GM19438 (cell line): Measurements from ENCODE around the gene SEC16A.

ENCODE experiments used
- ATAC-seq: cut with Tn5 transposase; IDR thresholded peaks from one replicate; pipeline ENCODE4 v1.9.1; 2021; ENCODE audit warnings: low read depth; ENCODE audit not compliant: unreplicated experiment

Gene SEC16A

GRCh38 chr9:136505406-136506403 is 22.9 kb upstream of the SEC16A start:
- no peak for ATAC-seq

- ATAC-seq = no peak
These were observed 21.9 kb upstream of the SEC16A start for GRCh38 chr9:136504512-136505348.

DNA sequence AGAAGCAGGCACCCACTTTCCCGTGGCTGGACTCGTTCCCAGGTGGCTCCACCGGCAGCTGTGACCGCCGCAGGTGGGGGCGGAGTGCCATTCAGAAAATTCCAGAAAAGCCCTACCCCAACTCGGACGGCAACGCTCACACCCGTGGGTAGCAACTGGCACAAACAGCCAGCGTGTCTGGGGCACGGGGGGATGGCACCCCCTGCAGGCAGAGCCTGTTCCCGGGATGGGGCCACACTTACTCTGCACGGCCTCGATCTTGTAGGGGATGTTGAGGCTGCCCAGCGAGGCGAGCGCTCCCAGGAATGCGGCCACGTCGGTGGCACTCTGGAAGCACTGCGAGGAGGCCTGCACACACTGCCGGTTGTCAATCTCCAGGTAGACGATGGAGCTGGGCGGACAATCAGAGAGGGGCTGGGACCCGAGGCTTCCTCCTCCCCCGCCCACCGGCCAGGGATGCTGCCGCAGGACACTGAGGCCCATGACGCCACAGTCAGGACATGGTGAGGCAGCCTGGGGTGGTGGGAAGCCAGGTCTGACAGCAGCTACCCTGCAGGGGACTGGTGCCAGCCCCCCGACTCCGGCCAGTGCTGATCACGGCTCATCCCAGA is 20.2 kb upstream of the SEC16A start:
- no peak for ATAC-seq

DNA sequence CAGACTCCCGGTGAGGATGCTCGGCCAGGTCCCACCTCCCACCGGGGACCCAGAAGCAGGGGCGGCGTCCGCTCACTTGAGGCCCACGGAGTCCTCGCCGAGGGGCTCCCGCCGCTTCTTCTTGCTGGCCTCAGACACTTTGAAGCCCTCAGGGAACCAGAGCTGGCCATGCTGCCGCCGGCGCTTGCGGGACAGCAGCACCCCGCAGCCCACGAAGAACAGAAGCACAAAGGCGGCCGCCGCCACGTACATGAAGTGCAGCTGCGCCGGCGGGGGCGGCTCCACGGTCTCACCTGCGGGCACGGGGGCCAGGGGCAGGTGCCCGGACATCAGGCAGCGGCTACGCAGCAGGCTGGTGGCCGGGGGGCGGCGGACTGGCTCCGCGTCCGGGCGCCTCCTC is 19.4 kb upstream of the SEC16A start:
- no peak for ATAC-seq

GRCh38 chr9:136501686-136502085 is 18.8 kb upstream of the SEC16A start:
- ATAC-seq = no peak

DNA sequence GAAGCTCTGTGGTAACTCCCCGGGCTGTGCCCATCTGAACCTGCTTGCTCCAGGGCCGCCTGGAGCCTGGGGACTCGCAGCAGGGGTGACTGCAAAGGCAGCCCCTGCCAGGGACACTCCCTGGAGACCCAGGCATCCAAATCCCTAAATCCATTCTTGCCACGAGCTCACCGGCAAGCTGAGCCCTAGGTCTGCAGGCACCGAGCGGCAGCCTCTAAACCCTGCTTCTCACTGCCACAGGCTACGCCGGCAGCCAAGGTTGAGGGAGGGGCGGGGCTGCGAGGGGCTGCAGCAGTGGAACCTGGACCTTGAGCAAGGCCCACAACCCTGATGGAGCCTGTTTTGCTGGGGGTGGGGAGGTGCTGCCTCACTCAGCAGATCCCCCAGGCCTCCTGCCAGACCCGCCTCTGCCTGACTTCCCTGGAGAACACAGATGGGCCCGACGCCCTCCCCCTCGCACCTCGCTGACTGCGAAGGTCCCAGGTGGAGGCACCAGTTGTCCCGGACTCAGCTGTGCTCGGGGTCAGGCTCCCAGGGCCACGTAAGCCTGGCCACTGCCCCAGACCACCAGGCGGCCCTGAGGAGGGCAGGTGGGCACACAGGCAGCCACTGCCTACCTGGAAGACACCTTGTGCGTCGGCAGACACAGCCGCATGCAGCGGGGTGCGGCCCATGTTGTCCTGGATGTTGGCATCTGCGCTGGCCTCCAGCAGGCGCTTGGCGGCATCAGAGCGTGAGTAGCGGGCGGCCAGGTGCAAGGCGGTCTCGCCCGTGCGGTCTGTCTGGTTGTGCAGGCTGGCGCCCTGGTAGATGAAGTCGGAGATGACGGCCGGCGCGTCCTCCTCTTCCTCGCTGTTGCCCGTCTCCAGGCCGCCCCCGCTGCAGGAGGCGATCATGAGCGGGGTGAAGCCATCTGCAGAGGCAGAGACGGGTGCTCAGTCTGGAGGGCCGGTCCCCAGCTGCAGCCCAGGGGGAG is 17.4 kb upstream of the SEC16A start:
- no peak for ATAC-seq

DNA sequence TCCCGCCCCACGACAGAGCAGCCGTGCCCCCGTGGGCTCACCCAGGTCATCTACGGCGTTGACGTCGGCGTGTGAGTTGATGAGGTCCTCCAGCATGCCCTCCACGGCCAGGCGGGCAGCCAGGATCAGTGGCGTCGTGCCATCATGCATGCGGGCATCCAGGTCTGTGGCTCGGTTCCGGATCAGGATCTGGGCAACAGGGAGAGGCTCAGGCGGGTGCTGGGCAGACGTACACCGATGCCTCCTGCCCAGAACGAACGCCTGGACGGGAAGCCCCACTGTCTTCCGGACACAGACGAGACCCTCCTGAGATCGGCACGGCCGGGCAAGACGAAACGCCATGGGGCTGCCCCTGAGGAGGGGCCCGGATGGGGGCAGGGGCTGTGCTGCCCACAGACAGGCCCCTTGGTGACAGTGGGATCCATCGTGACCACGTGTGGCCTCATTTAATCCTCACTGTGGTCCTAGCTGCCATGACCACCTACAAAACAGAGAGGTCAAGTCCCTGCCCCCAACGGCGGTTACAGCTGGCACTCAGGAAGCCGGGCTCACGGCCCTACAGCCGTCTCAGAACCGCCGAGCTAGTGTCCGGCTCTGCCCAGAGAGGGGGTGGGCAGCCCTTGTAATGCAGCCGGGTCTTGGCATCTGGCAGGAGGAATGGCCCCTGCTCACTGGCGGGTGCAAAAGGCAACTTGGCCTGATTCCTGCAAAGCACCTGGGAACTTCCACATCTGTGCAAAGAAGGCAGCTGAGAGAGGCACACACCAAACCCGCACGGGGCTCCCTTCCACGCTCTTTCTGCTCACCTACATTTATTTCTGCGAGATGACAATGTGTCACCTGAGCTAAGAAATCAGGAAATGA is 16.5 kb upstream of the SEC16A start:
- ATAC-seq = no peak

DNA sequence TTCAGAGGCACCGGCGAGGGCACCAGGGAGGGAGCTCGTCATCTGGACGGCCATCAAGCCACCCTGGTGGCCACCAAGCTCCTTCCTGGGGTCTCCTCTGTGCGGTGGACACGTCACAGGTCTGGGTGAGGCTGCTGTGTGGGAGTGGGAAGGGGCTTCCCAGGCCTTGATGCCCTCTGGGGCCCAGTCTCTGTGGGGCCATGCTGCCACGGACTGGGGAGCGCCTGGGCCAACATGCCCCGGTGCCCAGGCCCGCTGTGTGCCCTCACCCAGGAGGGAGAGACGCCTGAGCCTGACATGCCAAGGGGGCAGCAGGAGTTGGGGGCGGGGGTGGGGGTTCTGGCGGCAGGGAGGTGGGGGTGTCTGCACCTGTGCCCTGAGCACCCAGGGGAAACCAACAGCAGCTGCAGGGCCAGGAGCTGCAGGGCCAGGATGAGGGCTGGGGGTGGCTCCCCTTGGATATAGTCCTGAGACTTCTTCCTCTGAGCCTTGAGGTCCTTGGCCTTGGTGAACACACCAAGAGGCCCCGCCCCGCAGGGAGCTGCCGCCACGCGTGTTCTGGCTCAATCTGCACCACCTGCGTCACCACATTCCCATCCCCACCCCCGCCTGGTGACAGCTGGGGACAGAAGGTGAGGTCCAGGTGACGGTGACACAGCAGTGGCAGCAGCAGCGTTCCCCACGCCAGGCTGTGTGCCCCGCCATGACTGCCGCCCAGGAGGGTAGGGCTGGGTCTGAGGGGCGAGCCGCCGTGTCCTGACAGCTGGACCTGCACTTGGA is 15.3 kb upstream of the SEC16A start:
- ATAC-seq = no peak

GRCh38 chr9:136496801-136497620 is 14.2 kb upstream of the SEC16A start:
- ATAC-seq = no peak

DNA sequence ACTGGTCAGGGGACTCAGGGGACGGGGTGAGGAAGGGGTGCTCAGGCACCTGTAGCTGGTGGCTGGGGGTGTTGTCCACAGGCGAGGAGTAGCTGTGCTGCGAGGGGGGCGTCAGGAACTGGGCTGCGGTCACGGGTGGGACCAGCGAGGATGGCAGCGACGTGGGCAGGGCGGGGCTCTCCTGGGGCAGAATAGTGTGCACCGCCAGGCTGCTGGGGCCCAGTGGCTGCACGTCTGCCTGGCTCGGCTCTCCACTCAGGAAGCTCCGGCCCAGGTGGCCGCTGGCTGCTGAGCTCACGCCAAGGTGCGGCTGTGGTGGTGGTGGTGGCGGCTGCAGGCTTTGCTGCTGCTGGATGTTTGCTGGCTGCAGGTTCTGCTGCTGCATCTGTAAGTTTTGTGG is 13.3 kb upstream of the SEC16A start:
- no peak for ATAC-seq

DNA sequence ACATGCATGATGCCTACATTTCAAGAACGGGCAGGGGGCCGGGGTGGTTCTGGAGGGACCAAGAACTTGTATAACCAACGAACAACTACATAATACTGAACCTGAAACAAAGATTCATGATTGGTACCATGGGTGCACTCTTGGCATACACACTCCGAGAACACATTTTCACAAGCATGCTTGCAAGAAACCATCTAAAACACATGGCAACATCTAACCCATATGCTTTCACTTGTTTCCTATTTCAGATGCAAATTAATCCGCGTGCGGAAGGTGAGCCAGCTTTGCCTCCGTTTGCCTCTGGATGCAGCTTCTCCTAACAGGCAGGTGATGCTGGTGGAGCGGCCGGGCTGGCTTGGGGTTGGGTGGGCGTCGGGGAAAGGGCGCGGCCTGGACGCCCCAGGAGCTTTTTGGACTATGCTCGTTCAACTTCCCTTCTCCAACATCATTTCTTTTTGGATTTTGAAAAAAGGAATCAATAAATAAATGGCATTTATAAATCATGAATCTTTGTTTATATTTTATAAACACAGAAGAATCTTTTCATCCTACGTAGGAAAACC is 12.5 kb upstream of the SEC16A start:
- ATAC-seq = no peak

DNA sequence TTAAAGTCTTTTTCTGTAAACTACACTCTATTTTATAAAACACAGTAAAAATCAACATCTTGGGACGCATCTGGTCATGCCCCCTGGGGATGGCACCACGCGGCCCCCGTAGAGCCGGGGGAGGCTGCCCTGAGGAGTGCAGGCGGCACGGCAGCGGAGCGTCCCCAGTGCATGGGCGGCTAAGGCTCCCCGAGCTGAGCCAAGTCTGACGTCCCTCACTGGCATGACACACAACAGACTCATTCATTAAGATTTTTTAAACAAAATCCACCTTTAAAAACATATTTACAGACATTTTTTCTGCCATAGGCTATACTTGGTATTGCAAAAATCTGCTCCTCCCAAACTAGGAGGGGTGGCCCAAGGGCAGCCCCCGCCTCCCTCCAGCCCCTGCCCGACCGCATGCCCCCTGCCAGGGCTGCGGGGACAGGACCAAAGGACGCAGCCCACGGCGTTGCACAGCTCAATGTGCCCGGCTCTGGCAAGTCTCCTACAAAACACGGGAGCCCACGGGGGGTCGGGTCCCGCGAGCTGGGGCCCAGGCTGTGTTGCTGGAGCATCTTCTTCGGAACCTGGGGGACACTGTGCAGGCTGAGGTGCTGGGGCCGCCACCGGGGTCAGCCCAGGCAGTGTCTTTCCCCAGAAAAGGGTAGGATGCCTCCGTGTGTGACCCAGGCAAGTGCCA is 11.8 kb upstream of the SEC16A start:
- no peak for ATAC-seq

GRCh38 chr9:136494012-136494411 is 11.2 kb upstream of the SEC16A start:
- ATAC-seq = no peak

DNA sequence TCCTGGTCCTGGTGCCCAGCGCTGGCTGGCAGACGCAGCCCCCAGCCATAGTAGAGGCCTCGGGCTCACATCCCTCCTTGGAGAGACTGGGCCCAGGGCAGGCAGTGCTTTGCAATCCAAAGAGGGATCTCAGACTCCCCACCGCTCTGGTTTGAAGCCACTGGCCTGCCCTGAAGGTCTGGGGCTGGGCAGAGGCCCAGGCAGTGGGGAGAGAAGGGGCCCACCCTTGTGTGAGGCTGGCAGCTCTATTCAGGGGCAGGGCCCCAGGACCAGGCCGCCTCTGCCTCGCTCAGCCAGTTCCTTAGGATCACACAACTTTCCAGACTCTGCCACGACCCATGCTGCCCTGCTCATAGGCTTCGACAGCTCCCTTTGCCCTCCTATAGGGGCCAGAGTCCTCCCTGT is 10.7 kb upstream of the SEC16A start:
- ATAC-seq = no peak

- no peak for ATAC-seq
These were observed 10.2 kb upstream of the SEC16A start for GRCh38 chr9:136492978-136493522.

- no peak for ATAC-seq
These were observed 6.9 kb upstream of the SEC16A start for GRCh38 chr9:136489731-136490130.
